Ishikawa (cell line): ENCODE data around the gene PLEKHM1.

Experiments
- CEBPB ChIP-seq: IDR thresholded peaks from 2 replicates; pipeline ENCODE4 v1.6.1; 2012
- CREB1 ChIP-seq: IDR thresholded peaks from 2 replicates; pipeline ENCODE4 v1.6.1; 2012; ENCODE audit warnings: low read depth
- EGR1 ChIP-seq: IDR thresholded peaks from 2 replicates; pipeline ENCODE4 v1.6.1; 2012
- EP300 ChIP-seq: IDR thresholded peaks from 2 replicates; pipeline ENCODE4 v1.6.1; 2012; ENCODE audit warnings: borderline replicate concordance
- FOXM1 ChIP-seq: IDR thresholded peaks from 2 replicates; pipeline ENCODE4 v1.6.1; 2012; ENCODE audit warnings: low read depth, borderline replicate concordance
- NFIC ChIP-seq: IDR thresholded peaks from 2 replicates; pipeline ENCODE4 v1.6.1; 2012
- RAD21 ChIP-seq: IDR thresholded peaks from 2 replicates; pipeline ENCODE4 v1.6.1; 2012; ENCODE audit warnings: low read depth
- TAF1 ChIP-seq: IDR thresholded peaks from 2 replicates; pipeline ENCODE4 v1.6.1; 2012; ENCODE audit warnings: low read depth, mild to moderate bottlenecking
- TCF12 ChIP-seq: IDR thresholded peaks from 2 replicates; pipeline ENCODE4 v1.6.1; 2012; ENCODE audit warnings: low read depth
- TEAD4 ChIP-seq: IDR thresholded peaks from 2 replicates; pipeline ENCODE4 v1.6.1; 2012
- YY1 ChIP-seq: IDR thresholded peaks from 2 replicates; pipeline ENCODE4 v1.6.1; 2012; ENCODE audit warnings: low read depth
- ZBTB7A ChIP-seq: IDR thresholded peaks from 2 replicates; pipeline ENCODE4 v1.6.1; 2012; ENCODE audit warnings: low read depth
- TF ChIP-seq, protein P1 (sequence below): IDR thresholded peaks from 2 replicates; pipeline ENCODE4 v1.6.1; 2012
- TF ChIP-seq, protein P2 (sequence below): IDR thresholded peaks from 2 replicates; pipeline ENCODE4 v1.6.1; 2012; ENCODE audit warnings: low read depth, mild to moderate bottlenecking
- TF ChIP-seq, protein P3 (sequence below): IDR thresholded peaks from 2 replicates; pipeline ENCODE4 v1.6.1; 2012

Gene PLEKHM1

DNA sequence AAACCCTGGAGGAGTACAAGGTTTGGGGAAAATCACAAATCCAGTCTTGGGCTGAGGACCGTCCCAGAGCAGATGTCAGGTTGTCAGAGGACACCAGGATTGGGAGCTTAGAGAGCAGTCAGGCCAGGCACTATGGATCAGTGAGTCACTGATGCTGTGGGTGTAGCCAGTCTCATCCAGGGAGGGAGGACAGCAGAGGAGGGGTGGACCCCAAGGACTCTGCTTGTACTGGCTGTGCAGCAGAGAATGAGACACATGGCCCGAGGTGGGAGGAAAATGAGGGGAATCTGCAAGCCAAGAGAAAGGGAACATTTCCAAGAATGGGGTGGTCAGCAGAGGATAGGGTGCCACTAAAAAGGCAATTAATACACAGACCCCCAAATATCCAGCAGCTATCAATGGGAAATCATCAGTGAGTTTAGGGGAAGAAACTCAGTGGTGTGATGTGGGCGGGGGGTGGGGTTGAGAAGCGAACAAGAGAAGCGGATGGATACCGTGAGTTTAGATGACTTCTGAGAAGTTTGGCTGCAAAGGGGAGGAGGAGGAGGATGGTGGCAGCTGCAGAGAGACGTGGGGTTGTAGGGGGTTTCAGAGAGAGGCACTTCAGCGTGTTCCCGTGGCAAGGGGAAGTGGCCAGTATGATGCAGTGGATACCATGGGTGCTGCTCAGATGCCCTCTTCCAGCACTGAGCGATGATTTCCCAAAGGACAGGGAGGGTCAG lies 101.8 kb downstream of the PLEKHM1 start:
- no peak for TF ChIP-seq CEBPB
- no peak for TF ChIP-seq EP300
- TF ChIP-seq, protein P1, sequence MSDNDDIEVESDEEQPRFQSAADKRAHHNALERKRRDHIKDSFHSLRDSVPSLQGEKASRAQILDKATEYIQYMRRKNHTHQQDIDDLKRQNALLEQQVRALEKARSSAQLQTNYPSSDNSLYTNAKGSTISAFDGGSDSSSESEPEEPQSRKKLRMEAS: no peak
- TF ChIP-seq YY1: no peak
- TF ChIP-seq TEAD4: no peak
- TF ChIP-seq ZBTB7A: no peak
- no peak for TF ChIP-seq EGR1
- TF ChIP-seq, protein P2, sequence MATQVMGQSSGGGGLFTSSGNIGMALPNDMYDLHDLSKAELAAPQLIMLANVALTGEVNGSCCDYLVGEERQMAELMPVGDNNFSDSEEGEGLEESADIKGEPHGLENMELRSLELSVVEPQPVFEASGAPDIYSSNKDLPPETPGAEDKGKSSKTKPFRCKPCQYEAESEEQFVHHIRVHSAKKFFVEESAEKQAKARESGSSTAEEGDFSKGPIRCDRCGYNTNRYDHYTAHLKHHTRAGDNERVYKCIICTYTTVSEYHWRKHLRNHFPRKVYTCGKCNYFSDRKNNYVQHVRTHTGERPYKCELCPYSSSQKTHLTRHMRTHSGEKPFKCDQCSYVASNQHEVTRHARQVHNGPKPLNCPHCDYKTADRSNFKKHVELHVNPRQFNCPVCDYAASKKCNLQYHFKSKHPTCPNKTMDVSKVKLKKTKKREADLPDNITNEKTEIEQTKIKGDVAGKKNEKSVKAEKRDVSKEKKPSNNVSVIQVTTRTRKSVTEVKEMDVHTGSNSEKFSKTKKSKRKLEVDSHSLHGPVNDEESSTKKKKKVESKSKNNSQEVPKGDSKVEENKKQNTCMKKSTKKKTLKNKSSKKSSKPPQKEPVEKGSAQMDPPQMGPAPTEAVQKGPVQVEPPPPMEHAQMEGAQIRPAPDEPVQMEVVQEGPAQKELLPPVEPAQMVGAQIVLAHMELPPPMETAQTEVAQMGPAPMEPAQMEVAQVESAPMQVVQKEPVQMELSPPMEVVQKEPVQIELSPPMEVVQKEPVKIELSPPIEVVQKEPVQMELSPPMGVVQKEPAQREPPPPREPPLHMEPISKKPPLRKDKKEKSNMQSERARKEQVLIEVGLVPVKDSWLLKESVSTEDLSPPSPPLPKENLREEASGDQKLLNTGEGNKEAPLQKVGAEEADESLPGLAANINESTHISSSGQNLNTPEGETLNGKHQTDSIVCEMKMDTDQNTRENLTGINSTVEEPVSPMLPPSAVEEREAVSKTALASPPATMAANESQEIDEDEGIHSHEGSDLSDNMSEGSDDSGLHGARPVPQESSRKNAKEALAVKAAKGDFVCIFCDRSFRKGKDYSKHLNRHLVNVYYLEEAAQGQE: no peak
- TF ChIP-seq RAD21: no peak
- TF ChIP-seq TAF1: no peak
- no peak for TF ChIP-seq FOXM1
- no peak for TF ChIP-seq TCF12
- TF ChIP-seq, protein P3, sequence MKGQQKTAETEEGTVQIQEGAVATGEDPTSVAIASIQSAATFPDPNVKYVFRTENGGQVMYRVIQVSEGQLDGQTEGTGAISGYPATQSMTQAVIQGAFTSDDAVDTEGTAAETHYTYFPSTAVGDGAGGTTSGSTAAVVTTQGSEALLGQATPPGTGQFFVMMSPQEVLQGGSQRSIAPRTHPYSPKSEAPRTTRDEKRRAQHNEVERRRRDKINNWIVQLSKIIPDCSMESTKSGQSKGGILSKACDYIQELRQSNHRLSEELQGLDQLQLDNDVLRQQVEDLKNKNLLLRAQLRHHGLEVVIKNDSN: no peak
- no peak for TF ChIP-seq CREB1
- TF ChIP-seq NFIC: no peak

DNA sequence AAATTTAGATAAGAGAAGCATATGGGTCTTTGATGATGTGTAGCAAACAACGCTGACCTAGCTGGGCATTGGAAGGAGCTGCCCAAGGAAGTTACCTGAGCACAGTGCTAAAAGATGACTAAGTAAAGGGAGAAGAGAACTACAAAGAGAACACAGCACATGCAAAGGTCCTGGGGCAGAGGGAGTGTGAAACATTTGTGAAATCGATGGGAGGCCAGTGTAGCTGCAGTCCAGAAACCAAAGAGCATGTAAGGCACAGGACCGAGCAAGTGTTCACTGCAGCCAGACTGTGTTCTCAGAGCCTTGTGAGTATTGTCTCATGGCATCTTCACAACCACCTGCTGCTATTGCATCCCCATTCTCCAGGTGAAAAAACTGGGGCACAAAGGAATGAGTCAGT lies 102.8 kb downstream of the PLEKHM1 start:
- TF ChIP-seq YY1 (no peak), FOXM1 (no peak), TAF1 (no peak), TCF12 (no peak), CEBPB (no peak), EGR1 (no peak), CREB1 (no peak), NFIC (no peak), RAD21 (no peak), TEAD4 (no peak), EP300 (no peak), ZBTB7A (no peak)
- TF ChIP-seq, protein P3: no peak
- TF ChIP-seq, protein P1: no peak
- TF ChIP-seq, protein P2: no peak

DNA sequence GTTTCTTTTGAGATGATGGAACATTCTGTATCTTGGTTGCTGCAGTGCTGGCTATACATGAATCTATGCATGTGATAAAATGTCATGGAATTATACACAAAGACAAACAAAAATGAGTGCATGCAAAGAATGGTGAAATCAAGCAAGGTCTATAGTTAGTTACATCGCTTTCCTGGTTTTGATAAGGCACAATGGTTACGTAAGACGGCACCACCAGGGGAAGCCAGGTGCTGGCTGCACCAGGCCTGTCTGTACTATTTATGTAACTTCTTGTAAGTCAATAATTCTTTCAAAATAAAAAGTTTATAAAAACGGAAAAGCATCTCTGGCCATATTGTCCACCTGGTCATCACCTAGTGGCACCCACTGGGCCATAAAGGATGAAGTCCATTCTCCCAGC lies 104.3 kb downstream of the PLEKHM1 start:
- TF ChIP-seq TAF1 (no peak), ZBTB7A (no peak), EGR1 (no peak), TCF12 (no peak), NFIC (no peak), FOXM1 (no peak), CEBPB (no peak), EP300 (no peak), CREB1 (no peak), YY1 (no peak)
- TF ChIP-seq, protein P3: no peak
- TF ChIP-seq, protein P1: no peak
- TF ChIP-seq, protein P2: no peak
